Caco-2 (cell line): ENCODE measurements around the gene PHF20. TPM values are rescaled to one million over a fixed set of nuclear protein-coding genes. Genes with fewer than 3 reads are reported as not detected.
A peak's percentile ranks its signal among the peaks of the same experiment; 100 is the strongest.
"Not testable (repeated sequence)": the region's sequence is repeated elsewhere in the genome, so short reads cannot be mapped to it uniquely, and the experiment has no call there.

Source experiments
- BruUV-seq: library from RNA; stranded (reverse); fragments of 400-500 nt; replicated peaks from 2 replicates; lab custom pipeline; 2021; lab: Mats Ljungman, UMichigan
- CTCF ChIA-PET: fragments of 300-600 bp; sonication (Branson Sonifier 250); formaldehyde crosslinking; loops from one replicate; lab custom pipeline; 2022; ENCODE audit warnings: antibody characterized with exemption; lab: Charles Lee
- POLR2A ChIA-PET: fragments of 300-600 bp; sonication (Branson Sonifier 250); formaldehyde crosslinking; loops from one replicate; lab custom pipeline; 2022; ENCODE audit warnings: antibody characterized with exemption; lab: Charles Lee
- DNase-seq, 2 experiments: peaks; one replicate each; pipeline versions ENCODE4 v3.0.0 to v3.0.0-alpha.2; 2020 to 2022
- H3K27me3 ChIP-seq: replicated peaks from 2 replicates; pipeline ENCODE4 v1.6.0; 2011; ENCODE audit warnings: low read length; ENCODE audit not compliant: control insufficient read depth, insufficient read depth
- H3K36me3 ChIP-seq: 2 replicates; pipeline ENCODE4 v1.5.1; 2011; ENCODE audit warnings: low read length; ENCODE audit not compliant: control insufficient read depth, insufficient read depth
- H3K4me1 ChIP-seq: fragments of 250-450 bp; sonication (Bioruptor Pico); 2 replicates; pipeline ENCODE4 v1.5.1; 2020; ENCODE audit warnings: mild to moderate bottlenecking
- H3K4me3 ChIP-seq: 2 replicates; pipeline ENCODE4 v1.5.1; 2011; ENCODE audit warnings: low read depth, mild to moderate bottlenecking, control low read depth, low read length
- H3K9me3 ChIP-seq: fragments of 250-450 bp; sonication (Bioruptor Pico); 2 replicates; pipeline ENCODE4 v1.5.1; 2020; ENCODE audit warnings: mild to moderate bottlenecking, moderate library complexity
- H3K27ac Mint-ChIP-seq: one replicate; pipeline ENCODE4 v1.8.0; 2022; ENCODE audit warnings: mixed read lengths; ENCODE audit not compliant: unreplicated experiment
- H3K27me3 Mint-ChIP-seq: one replicate; pipeline ENCODE4 v1.8.0; 2022; ENCODE audit warnings: mixed read lengths; ENCODE audit not compliant: insufficient read depth, unreplicated experiment
- H3K36me3 Mint-ChIP-seq: one replicate; pipeline ENCODE4 v1.8.0; 2022; ENCODE audit warnings: mild to moderate bottlenecking, mixed read lengths; ENCODE audit not compliant: insufficient read depth, unreplicated experiment
- H3K4me1 Mint-ChIP-seq: one replicate; pipeline ENCODE4 v1.8.0; 2022; ENCODE audit warnings: low read depth, mixed read lengths; ENCODE audit not compliant: unreplicated experiment
- H3K4me3 Mint-ChIP-seq: one replicate; pipeline ENCODE4 v1.8.0; 2022; ENCODE audit warnings: mild to moderate bottlenecking, moderate library complexity, mixed read lengths; ENCODE audit not compliant: unreplicated experiment
- H3K9me3 Mint-ChIP-seq: one replicate; pipeline ENCODE4 v1.8.0; 2022; ENCODE audit warnings: mixed read lengths; ENCODE audit not compliant: unreplicated experiment
- CTCF ChIP-seq, 2 experiments: fragments of 200-600 bp in 1 of 2; IDR thresholded peaks; 1 replicate in 1 of 2; 2 replicates in 1 of 2; pipeline versions ENCODE4 v1.5.1 to v1.8.0; 2011 to 2022; ENCODE audit warnings: antibody characterized with exemption in 1 of 2, control low read depth in 1 of 2, inconsistent platforms in 1 of 2, low read depth in 1 of 2, low read length in 1 of 2, mild to moderate bottlenecking in 1 of 2, moderate library complexity in 1 of 2; ENCODE audit not compliant: insufficient read depth in 1 of 2, severe bottlenecking in 1 of 2, unreplicated experiment in 1 of 2
- intact Hi-C: fragments of 100-400 bp; cut with micrococcal nuclease; formaldehyde crosslinking; loops from one replicate; pipeline ENCODE4 v1.10.0; 2022; ENCODE audit not compliant: unreplicated experiment
- total RNA-seq: library from RNA; stranded (reverse); gene quantifications from 2 replicates; pipeline ENCODE4 v1.2.3, GENCODE V29; 2022

The PHF20 gene
- total RNA-seq, 1 experiment from 2014 or later = 109 TPM

GRCh38 chr20:35854713-35855348 lies 83.0 kb downstream of the PHF20 start:
- H3K4me1 ChIP-seq = peaks cover 25% of the 10 kb centered on the region
- H3K9me3 ChIP-seq = no peaks in the 10 kb centered on the region
- POLR2A ChIA-PET = interaction anchor here (0.5 to 3.1 kb wide), 5 partner anchors 18 to 189 kb away, joined by 3 to 27 read pairs (median 5); partner anchors contain the start of genes RBM39 and SCAND1
- CTCF ChIA-PET = interaction anchor here (0.5 to 1.6 kb wide), 7 partner anchors 13 to 155 kb away, joined by 3 to 6 read pairs (median 3); partner anchors contain the start of genes NFS1, PHF20, ROMO1 and SCAND1
- H3K27me3 Mint-ChIP-seq = no peaks in the 10 kb centered on the region
- TF ChIP-seq CTCF (IDR thresholded peaks at IDR 0.05; ENCODE audit: insufficient read depth in 1 of 2, low read depth in 1 of 2, low read length in 1 of 2, severe bottlenecking in 1 of 2, unreplicated experiment in 1 of 2) = no peak
- intact Hi-C loops = loop anchor here (2.0 kb wide), 1 partner anchor 30 kb away; no protein-coding TSS in a partner anchor
- no peak overlapping the region for H3K4me3 Mint-ChIP-seq
- H3K4me3 ChIP-seq = no peak overlapping the region
- peaks cover 62% of the 10 kb centered on the region for H3K36me3 Mint-ChIP-seq
- no TSS peak for BruUV-seq
- H3K36me3 ChIP-seq = peaks cover 1% of the 10 kb centered on the region; the same call in 1 of the 2 replicates
- peaks cover 35% of the 10 kb centered on the region for H3K4me1 Mint-ChIP-seq
- no peaks in the 10 kb centered on the region for H3K27me3 ChIP-seq
- peak in 1 of 2 experiments; percentile 73 for DNase-seq
- H3K9me3 Mint-ChIP-seq = no peaks in the 10 kb centered on the region
- peak overlapping the region; percentile 40 for H3K27ac Mint-ChIP-seq

GRCh38 chr20:35855641-35856040 lies 83.8 kb downstream of the PHF20 start:
- H3K27me3 ChIP-seq, H3K4me3 ChIP-seq, DNase-seq, H3K4me3 Mint-ChIP-seq, H3K36me3 ChIP-seq, H3K9me3 Mint-ChIP-seq, CTCF ChIA-PET, BruUV-seq, H3K9me3 ChIP-seq, H3K27me3 Mint-ChIP-seq: not testable (repeated sequence)
- POLR2A ChIA-PET = interaction anchor here (1.1 to 3.1 kb wide), 2 partner anchors 19 to 113 kb away, joined by 5 to 27 read pairs; partner anchors contain the start of gene RBM39
- peak overlapping the region; percentile 0 for H3K27ac Mint-ChIP-seq
- H3K4me1 ChIP-seq = peaks cover 25% of the 10 kb centered on the region
- peaks cover 35% of the 10 kb centered on the region for H3K4me1 Mint-ChIP-seq
- intact Hi-C loops = loop anchor here (2.0 kb wide), 1 partner anchor 29 kb away; no protein-coding TSS in a partner anchor
- peaks cover 64% of the 10 kb centered on the region for H3K36me3 Mint-ChIP-seq

GRCh38 chr20:35856866-35857265 lies 85.1 kb downstream of the PHF20 start:
- CTCF ChIA-PET = interaction anchor here (0.6 to 1.2 kb wide), 2 partner anchors 18 to 191 kb away, joined by 3 read pairs; no protein-coding TSS in a partner anchor

More at GRCh38 chr20:35856866-35857265, 85.1 kb downstream of the PHF20 start:
- Mint-ChIP-seq H3K4me3 (no peak overlapping the region), H3K4me1 (peaks cover 30% of the 10 kb centered on the region), H3K27me3 (no peaks in the 10 kb centered on the region), H3K9me3 (no peaks in the 10 kb centered on the region), H3K27ac (peak overlapping the region; percentile 0), H3K36me3 (peaks cover 55% of the 10 kb centered on the region)
- no peak overlapping the region for H3K4me3 ChIP-seq
- DNase-seq = peak in 1 of 2 experiments; percentile 32
- no peaks in the 10 kb centered on the region for H3K27me3 ChIP-seq
- intact Hi-C loops = no loop called here
- POLR2A ChIA-PET = no interaction called here
- TF ChIP-seq CTCF (IDR thresholded peaks at IDR 0.05; ENCODE audit: insufficient read depth in 1 of 2, low read depth in 1 of 2, low read length in 1 of 2, severe bottlenecking in 1 of 2, unreplicated experiment in 1 of 2) = no peak
- BruUV-seq = no TSS peak
- H3K4me1 ChIP-seq = peaks cover 25% of the 10 kb centered on the region
- no peaks in the 10 kb centered on the region for H3K9me3 ChIP-seq
- H3K36me3 ChIP-seq = peaks cover 1% of the 10 kb centered on the region; the same call in 1 of the 2 replicates
